ENCODE results near the gene ARHGEF4.
"Not testable (repeated sequence)": the region's sequence is repeated elsewhere in the genome, so short reads cannot be mapped to it uniquely, and the experiment has no call there.

The ARHGEF4 gene

DNA sequence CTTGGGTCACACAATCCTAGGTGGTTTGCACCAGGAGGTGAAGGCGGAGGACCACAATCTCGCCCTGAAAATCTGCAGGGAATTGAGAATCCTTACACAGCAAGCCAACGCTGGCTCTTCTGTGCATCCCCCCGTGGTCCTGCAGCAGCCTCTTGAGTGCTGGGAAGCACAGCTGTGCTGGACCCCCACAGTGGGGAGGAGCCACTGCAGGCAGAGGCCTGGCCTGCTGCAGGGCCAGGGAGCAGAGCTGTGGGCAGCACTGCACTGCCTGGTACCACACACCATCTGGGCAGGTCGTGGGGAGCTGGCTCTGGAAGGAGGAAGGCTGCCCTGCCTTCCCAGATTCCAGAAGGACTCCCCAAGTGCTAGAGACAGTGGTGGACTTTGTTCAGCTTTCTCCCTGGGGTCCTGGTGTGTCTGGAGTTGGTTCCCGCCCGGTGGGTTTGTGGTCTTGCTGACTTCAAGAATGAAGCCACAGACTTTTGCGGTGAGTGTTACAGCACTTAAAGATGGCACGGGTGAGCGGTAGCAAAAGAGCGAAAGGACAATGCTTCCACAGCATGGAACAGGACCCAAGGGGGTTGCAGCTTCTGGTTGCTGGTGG, 150.3 kb downstream of the ARHGEF4 start:
- DNase-seq (ENCODE audit: low spot score): no peak
- TF ChIP-seq, protein P1, sequence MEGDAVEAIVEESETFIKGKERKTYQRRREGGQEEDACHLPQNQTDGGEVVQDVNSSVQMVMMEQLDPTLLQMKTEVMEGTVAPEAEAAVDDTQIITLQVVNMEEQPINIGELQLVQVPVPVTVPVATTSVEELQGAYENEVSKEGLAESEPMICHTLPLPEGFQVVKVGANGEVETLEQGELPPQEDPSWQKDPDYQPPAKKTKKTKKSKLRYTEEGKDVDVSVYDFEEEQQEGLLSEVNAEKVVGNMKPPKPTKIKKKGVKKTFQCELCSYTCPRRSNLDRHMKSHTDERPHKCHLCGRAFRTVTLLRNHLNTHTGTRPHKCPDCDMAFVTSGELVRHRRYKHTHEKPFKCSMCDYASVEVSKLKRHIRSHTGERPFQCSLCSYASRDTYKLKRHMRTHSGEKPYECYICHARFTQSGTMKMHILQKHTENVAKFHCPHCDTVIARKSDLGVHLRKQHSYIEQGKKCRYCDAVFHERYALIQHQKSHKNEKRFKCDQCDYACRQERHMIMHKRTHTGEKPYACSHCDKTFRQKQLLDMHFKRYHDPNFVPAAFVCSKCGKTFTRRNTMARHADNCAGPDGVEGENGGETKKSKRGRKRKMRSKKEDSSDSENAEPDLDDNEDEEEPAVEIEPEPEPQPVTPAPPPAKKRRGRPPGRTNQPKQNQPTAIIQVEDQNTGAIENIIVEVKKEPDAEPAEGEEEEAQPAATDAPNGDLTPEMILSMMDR (IDR thresholded peaks at IDR 0.05; ENCODE audit: extremely low read depth, insufficient read depth, missing control alignments): no peak
- in situ Hi-C loops (cut with MboI; ENCODE audit: low pct_unique_long_range_greater_than_20kb, low sequenced_read_pairs, unreplicated experiment): no loop called here

DNA sequence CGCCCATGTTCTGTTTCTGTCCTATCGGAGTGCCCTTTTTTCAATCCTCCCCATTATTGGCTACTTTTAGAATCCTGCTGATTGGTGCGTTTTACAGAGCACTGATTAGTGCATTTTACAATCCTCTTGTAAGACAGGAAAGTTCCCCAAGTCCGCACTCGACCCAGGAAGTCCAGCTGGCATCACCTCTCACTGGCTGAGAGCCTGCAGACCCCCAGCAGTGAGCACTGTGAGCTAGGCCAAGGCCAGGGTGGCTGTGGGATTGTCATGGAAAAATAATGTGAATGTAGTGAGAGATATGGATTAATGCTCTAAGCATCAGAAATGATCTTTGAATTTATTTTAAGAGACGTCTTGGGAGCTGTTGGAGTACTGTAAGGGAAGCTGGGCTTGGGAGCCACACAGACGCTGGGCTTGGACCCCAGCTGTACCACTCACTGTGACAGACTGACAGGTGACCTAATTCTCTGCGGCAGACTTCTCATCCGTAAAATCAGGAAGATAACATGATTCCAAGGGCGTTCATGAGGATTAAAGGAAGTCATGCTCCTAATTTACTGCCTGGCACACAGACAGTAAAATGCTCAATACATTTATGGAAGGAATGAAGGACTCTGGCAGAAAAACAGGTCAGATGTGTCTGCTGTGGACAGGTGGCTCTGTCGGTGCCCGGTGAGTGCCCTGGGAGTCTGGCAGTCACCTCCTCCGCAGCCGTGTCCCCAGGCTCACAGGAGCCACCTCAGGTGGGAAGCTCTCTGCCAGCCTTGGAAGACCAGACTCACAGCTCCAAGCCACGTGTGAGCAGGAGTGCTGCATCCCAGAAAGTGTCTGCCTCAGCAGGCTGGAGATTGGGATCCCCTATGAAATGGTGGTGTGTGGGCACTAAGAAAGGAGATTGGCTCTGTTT, 151.1 kb downstream of the ARHGEF4 start:
- DNase-seq (ENCODE audit: low spot score): no peak
- TF ChIP-seq, protein P1 (IDR thresholded peaks at IDR 0.05; ENCODE audit: extremely low read depth, insufficient read depth, missing control alignments): no peak
- in situ Hi-C loops (cut with MboI; ENCODE audit: low pct_unique_long_range_greater_than_20kb, low sequenced_read_pairs, unreplicated experiment): no loop called here

DNA sequence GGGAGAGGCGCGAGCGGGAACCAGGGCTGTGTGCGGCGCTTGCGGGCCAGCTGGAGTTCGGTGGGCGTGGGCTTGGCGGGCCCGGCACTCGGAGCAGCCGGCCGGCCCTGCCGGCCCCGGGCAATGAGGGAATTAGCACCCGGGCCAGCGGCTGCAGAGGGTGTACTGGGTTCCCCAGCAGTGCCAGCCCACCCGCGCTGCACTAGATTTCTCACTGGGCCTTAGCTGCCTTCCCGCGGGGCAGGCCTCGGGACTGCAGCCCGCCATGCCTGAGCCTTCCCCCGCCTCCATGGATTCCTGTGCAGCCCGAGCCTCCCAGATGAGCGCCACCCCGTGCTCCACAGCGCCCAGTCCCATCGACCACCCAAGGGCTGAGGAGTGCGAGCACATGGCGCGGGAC, 154.7 kb downstream of the ARHGEF4 start:
- DNase-seq (ENCODE audit: low spot score); in situ Hi-C loops (cut with MboI; ENCODE audit: low pct_unique_long_range_greater_than_20kb, low sequenced_read_pairs, unreplicated experiment): not testable (repeated sequence)

DNA sequence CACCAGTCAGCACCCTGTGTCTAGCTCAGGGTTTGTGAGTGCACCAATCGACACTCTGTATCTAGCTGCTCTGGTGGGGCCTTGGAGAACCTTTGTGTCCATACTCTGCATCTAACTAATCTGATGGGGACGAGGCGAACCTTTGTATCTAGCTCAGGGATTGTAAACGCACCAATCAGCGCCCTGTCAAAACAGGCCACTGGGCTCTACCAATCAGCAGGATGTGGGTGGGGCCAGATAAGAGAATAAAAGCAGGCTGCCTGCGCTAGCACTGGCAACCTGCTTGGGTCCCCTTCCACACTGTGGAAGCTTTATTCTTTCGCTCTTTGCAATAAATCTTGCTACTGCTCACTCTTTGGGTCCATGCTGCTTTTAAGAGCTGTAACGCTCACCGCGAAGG, 155.3 kb downstream of the ARHGEF4 start:
- in situ Hi-C loops (cut with MboI; ENCODE audit: low pct_unique_long_range_greater_than_20kb, low sequenced_read_pairs, unreplicated experiment); DNase-seq (ENCODE audit: low spot score): not testable (repeated sequence)

DNA sequence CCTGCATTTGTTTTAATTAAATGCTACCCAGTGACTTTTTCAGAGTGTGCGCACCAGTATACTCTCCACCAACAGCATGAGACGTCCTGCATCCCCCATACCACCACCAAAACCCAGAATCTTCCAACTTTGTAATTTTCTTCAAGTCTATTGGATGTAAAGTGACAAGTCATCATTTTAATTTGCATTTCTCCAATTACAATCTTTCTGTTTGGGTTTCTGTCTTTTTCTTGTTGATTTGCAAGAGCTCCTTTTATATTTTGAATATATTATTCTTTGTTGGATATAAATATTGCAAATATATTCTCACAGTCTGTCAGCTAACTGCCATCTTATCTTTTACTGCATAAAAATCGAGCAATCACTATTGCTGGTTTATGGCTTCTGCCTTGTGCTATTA, 160.0 kb downstream of the ARHGEF4 start:
- TF ChIP-seq, protein P1 (IDR thresholded peaks at IDR 0.05; ENCODE audit: extremely low read depth, insufficient read depth, missing control alignments): no peak
- in situ Hi-C loops (cut with MboI; ENCODE audit: low pct_unique_long_range_greater_than_20kb, low sequenced_read_pairs, unreplicated experiment): no loop called here
- DNase-seq (ENCODE audit: low spot score): no peak

DNA sequence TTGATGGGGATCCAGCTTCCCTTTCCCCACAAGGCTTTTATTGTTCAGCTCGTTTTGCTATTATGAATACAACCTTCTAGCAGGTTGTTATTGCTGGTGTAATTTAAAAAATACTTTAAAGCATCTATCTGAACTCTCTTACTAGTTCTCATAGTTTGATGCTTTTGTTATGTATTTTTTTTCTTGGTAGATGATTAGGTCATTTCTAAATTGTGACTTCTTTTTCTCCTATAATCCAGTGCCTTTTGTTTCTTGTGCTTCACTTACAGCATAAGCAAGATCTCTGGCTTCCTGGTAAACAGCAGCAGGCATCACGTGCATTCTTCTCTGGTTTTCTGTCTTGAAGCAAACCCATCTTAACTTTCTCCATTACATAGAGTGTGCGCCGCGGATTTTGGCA, 160.5 kb downstream of the ARHGEF4 start:
- in situ Hi-C loops (cut with MboI; ENCODE audit: low pct_unique_long_range_greater_than_20kb, low sequenced_read_pairs, unreplicated experiment): no loop called here
- no peak for DNase-seq (ENCODE audit: low spot score)
- TF ChIP-seq, protein P1 (IDR thresholded peaks at IDR 0.05; ENCODE audit: extremely low read depth, insufficient read depth, missing control alignments): no peak

DNA sequence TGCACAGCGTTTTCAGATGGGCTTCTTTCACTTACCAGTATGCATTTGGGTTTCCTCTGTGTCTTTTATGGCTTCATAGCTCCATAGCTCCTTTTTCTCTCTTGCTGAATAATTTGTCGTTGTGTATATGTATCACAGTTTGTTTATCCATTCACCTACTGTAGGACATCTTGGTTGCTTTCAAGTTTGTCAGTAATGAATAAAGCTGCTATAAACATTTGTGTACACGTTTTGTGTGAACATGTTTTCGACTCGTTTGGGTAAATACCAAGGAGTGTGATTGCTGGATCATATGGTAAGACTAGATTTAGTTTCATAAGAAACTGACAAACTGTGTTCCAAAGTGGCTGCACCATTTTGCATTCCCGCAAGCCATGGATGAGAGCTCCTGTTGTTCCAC, 161.8 kb downstream of the ARHGEF4 start:
- TF ChIP-seq, protein P1 (IDR thresholded peaks at IDR 0.05; ENCODE audit: extremely low read depth, insufficient read depth, missing control alignments): no peak
- in situ Hi-C loops (cut with MboI; ENCODE audit: low pct_unique_long_range_greater_than_20kb, low sequenced_read_pairs, unreplicated experiment): no loop called here
- no peak for DNase-seq (ENCODE audit: low spot score)
